HG02571 (cell line): Measurements from ENCODE around the gene SND1.

Experiments
- ATAC-seq: cut with Tn5 transposase; IDR thresholded peaks from one replicate; pipeline ENCODE4 v1.9.1; 2021; ENCODE audit warnings: mild to moderate bottlenecking, moderate library complexity; ENCODE audit not compliant: unreplicated experiment

The SND1 gene

DNA sequence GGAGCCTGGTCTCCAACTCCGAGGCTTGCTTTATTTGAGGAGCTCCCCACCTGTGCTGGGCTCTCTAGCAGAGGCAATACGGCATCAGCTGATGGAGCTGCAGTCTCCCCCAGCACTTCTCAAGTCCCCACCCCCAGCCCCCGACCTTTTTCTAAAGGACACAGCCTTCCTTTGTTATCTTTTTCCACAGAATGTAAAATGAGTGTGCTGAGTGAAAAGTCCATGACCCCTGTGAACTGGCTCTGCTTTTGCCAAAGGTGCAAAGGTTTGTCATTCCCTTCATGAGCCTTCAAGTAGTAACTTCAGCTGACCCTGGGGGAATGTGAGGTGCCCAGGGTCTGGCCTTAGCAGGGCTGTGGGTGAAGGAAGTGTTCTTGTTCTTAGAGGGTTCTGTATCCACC is 353.8 kb downstream of the SND1 start:
- ATAC-seq, result no peak

DNA sequence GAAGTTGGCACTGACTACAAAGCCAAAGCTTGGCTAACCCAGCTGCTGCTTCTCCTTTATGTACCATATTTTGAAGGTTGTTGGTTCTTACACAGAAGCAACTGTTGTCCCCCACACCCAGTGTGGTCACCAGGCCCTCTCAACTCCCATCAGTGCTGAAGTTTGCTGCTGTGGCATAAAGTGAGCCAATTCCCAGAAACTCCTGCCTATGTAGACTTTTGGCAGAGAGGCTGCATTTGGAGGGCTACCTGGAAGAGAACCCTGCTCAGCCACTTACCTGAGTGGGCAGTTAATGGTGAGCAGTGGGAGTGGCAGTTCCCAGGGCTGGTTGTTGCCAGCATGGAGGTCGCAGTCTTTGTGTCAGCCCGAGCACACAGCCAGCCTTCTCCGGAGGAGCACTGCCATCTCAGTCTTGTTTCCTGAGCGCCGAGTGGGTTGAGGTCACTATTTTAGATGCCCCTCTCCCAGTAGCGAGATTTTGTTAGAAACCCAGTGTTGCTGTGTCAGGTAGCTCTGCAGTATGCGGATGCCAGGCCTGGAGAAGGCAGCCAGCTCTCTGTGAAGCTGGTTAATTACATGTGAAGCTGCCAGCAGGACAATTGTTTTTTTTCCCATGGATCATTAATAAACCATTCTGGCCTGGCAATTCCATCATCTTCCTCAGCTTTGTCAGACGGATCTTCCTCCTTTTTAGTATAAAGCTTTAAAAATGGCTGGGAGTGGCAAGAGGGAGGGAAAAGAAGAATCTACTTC is 354.7 kb downstream of the SND1 start:
- ATAC-seq, result no peak

DNA sequence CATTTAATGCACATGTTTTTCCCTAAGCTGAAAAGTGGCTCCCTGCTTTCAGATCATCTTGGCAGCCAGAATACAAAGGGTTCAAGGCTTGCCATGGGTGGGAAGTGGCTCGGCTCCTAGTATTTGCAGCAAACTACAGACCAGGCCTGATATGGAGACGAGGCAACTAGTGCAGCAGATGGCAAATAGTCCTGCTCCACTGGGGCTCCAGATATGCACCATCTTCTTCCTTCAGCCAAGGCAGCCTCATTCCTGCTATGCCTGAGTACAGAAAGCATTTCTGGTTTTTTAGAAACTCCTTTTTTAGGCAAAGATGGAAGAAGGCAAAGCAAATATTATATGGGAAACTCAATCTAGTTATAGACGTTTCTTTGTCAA is 355.3 kb downstream of the SND1 start:
- ATAC-seq, result no peak

DNA sequence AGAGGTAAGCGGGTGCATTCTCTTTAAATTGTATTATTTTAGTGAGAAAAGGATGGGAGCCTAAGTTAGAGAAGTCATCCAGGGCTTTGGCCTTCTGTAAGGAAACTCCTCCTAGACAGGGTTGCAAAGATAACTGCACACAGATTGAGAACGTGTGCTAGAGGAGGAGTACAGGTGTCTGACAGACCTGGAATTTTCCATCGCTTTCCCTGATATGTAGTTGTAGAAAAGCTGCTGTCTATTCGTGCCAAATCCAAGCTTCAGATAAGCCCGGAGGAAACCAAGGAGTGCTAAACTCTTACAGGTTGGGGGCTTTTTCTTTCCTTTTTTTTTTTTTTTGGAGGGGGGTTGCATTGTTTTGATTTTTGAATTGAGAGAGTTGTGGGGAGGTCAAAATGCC is 356.1 kb downstream of the SND1 start:
- no peak for ATAC-seq

DNA sequence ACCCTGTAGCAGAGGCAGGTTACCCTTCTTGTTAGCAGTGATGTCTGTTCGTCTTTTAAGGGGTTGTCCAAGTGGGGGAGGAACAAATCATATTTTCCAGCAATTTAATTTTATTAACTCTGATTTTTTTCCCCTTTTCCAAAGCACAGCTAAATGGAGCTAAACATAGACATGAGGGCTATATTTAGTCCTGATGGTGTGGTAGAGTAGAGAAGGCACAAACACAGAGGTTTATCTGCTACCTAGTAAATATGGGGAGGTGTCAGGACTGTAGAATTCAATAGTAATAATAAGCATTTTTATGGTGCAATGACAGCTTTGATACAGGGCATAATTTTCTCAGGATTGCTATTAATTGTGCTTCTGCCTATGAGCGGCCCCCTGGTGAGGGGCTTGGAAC is 356.8 kb downstream of the SND1 start:
- no peak for ATAC-seq

- ATAC-seq, result no peak
Measured at GRCh38 chr7:128010391-128011127, 358.6 kb downstream of the SND1 start.

- no peak for ATAC-seq
Measured at GRCh38 chr7:128011131-128011661, 359.2 kb downstream of the SND1 start.

DNA sequence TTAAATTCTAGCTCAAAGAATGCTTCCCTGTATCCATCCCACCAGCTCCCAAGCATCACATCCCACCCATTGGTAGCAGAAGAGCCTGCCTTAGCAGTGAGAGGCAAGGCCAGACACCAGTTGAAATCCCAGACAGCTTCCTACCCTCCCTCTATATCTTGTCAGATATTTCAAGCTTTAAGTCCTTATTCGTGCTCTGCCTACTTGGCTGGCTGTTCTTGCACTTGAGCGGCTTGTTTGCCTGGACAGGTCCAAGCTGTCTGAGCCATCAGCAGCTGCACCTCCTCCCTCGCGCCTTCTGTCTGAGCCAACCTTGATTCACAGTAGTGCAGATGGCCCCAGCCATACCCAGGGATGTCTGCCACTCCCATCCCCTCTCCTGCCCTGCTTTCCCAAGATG is 362.8 kb downstream of the SND1 start:
- no peak for ATAC-seq

DNA sequence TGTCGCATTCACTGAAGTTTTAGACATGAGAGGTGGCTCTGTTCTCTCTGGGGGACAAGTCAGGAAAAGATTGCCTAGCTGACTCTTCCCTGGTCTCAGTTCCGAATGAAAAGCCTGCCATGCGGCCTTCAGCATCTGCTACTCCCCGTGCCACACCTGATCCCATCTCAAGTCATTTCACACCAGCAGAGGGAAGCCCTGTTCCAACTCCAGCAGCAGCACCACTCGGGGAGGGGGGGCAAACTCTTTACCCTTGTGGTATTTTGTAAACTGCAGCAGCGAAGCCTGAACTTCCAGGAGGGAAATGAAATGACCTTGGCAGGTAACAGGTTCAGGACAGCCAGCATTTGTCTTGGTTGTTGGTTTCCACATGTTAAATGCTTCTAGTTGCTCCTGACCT is 365.5 kb downstream of the SND1 start:
- no peak for ATAC-seq

- no peak for ATAC-seq
Measured at GRCh38 chr7:128017862-128018845, 366.2 kb downstream of the SND1 start.

GRCh38 chr7:128019288-128019687 is 367.3 kb downstream of the SND1 start:
- no peak for ATAC-seq

GRCh38 chr7:128020159-128020558 is 368.2 kb downstream of the SND1 start:
- ATAC-seq, result no peak

- no peak for ATAC-seq
Measured at GRCh38 chr7:128021366-128021765, 369.4 kb downstream of the SND1 start.

DNA sequence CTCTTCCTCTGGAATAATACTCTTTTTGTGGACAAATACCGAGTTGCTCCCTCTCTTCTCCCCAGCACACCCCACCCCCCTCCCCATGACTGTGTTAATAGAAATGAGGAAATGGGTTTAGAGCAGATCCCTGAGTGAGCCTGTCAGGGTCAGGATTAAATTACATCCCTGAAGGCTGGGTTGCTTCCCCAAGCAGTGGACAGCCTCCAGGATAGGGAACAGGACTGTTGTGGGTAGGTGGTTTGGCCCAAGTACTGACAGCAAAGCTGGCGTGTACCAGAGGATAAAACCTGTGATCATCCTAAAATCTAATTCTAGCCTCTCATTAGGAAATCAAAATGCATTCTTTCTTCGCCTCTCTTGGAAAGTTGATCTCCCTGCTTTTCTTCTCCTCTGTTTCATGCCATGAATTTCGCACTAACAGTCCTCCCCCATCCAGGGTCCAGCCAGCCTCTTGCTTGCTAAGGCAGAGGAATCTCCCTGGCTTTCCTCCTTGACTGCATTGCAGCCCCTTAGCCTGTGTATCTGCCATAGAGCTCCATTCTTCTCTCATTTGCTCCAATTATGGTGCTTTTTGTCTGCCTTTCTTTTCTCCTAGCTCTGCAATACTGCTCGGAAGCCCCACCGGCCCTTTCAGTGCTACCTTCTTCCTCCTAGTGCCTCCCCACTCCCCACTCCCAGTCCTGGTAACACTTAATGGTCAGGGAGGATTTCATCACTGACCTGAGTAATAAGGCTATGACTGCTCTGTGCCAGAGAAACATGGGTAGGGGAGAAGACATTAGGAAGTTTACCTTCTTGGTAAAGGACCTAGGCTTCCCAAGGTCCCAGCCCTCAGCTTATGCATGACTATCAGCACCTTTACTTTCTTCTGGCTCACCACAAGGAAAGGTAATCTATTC is 370.9 kb downstream of the SND1 start:
- ATAC-seq, result no peak

DNA sequence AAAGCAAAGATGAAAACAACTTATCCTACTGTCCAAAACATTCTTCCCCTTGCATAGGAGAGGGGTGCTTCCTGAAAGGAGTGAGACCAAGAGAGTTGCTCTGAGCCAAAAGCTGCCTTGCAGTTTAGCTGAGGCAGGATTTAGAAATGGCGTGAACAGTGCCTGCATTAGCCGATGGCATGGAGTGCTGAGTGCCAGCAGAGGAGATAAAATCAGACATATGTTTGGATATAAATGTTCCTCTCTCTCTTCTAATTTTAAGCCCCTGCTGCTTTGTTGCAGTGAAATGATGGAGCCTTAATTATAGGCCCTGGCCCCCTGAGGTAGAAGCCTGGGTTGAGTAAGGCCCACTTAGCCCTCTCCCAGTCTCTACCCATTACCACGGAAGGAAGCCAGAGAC is 372.2 kb downstream of the SND1 start:
- ATAC-seq, result no peak

- ATAC-seq, result no peak
Measured at GRCh38 chr7:128025380-128025779, 373.4 kb downstream of the SND1 start.

- ATAC-seq, result no peak
Measured at GRCh38 chr7:128025819-128026218, 373.8 kb downstream of the SND1 start.

DNA sequence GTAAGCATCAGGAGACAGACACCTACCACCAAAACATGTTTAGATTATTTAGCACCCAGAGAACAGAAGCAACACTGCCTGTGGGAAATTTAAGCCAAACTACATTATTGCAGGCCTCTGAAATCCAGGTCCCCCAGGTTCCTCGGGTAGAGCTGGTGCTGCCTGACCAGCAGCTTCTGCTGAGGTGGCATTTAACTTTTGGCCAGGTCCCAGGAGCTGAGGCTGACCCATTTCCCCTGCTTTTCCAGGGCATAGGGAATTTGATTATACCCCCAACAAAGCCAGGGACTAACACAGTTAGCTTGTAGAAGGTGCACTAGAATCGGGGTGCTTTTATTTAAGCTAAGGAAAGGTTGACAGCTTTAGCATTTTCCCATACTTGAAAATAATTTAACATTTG is 374.6 kb downstream of the SND1 start:
- ATAC-seq, result no peak

DNA sequence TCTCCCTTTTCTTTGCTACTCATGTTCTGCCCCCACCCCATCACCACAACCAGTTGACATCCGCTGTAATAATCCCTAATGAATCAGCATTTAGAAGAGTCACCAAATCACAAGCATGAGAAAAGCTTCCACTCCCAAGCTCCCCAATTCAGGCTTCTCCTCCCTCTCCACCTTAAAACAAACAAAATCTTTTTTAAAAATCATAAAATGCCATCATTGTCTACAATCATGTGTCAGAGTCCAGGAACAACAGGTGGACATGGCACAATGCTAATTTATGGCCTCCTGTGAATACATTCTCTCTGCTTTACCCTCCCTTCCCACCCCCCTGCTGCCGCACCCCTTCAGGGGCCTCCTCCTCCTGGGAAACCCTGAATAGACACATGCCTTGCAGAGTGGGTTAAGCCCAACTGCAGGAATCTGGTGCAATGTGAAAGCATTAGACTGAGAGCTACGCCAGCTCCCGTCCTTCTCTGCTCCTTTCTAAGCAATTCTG is 375.5 kb downstream of the SND1 start:
- ATAC-seq, result no peak

DNA sequence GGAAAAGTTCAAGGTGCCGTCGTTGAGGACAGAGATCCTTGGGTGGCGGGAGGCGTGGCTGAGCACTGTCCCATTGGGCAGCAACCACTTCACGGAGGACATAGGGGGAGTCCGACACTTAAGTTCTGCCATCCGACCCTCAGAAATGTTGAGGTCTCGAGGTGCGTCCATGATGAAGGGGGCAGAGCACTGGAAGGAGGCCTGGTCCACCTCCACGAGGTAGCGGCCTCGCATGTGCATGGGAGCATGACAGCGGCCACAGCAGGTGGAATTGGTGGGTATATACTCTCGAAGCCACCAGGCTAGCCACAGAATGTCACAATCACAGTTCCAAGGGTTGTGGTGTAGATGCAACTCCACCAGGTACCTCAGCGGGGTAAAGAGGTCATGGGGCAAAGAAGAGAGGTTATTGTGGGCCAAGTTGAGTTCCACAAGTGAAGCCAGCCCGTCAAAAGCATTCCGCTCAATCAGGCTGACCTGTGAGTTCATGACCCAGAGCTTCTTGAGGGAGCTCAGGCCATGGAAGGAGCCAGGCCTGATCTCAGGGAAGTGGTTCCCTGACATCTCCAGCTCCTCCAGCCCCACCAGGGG is 377.5 kb downstream of the SND1 start:
- ATAC-seq, result no peak
